Measurements from ENCODE around the gene NEMP2.
A peak's percentile ranks its signal among the peaks of the same experiment; 100 is the strongest.

NEMP2 gene

GRCh38 chr2:190578158-190579057 lies 43.9 kb upstream of the NEMP2 start:
- TF ChIP-seq CTCF (conservative IDR thresholded peaks at IDR 0.05): no peak
- peak overlapping the region; percentile 54 for H3K27ac ChIP-seq

- no peak for TF ChIP-seq CTCF (conservative IDR thresholded peaks at IDR 0.05)
Observed at GRCh38 chr2:190576573-190576972, 42.1 kb upstream of the NEMP2 start.

GRCh38 chr2:190575263-190575662 lies 40.7 kb upstream of the NEMP2 start:
- no peak for TF ChIP-seq CTCF (conservative IDR thresholded peaks at IDR 0.05)
- no peak overlapping the region for H3K27ac ChIP-seq

More at GRCh38 chr2:190576573-190576972, 42.1 kb upstream of the NEMP2 start:
- H3K27ac ChIP-seq: no peak overlapping the region

GRCh38 chr2:190574169-190574568 lies 39.6 kb upstream of the NEMP2 start:
- no peak overlapping the region for H3K27ac ChIP-seq
- no peak for TF ChIP-seq CTCF (conservative IDR thresholded peaks at IDR 0.05)

GRCh38 chr2:190572246-190572645 lies 37.7 kb upstream of the NEMP2 start:
- no peak overlapping the region for H3K27ac ChIP-seq

GRCh38 chr2:190571686-190572085 lies 37.2 kb upstream of the NEMP2 start:
- TF ChIP-seq CTCF (conservative IDR thresholded peaks at IDR 0.05): no peak
- H3K27ac ChIP-seq: no peak overlapping the region

More at GRCh38 chr2:190572246-190572645, 37.7 kb upstream of the NEMP2 start:
- no peak for TF ChIP-seq CTCF (conservative IDR thresholded peaks at IDR 0.05)

- TF ChIP-seq CTCF (conservative IDR thresholded peaks at IDR 0.05): no peak
- H3K27ac ChIP-seq: no peak overlapping the region
Observed at GRCh38 chr2:190570871-190571270, 36.3 kb upstream of the NEMP2 start.
